ACHN (cell line): Measurements from ENCODE around the gene STAG1.

Experiments
- DNase-seq: peaks from one replicate; pipeline ENCODE4 v3.0.0-alpha.2; 2015
- in situ Hi-C: cut with HindIII; loops from 2 replicates; pipeline ENCODE4 v1.10.0; 2017; ENCODE audit warnings: low sequenced_read_pairs, low pct_ligation_motif_present, low pct_unique_long_range_greater_than_20kb

STAG1 gene

GRCh38 chr3:136334209-136334608 lies 418.0 kb downstream of the STAG1 start:
- DNase-seq = no peak
- in situ Hi-C loops = no loop called here

GRCh38 chr3:136332776-136333175 lies 419.4 kb downstream of the STAG1 start:
- in situ Hi-C loops = no loop called here
- DNase-seq = peak; percentile 26

- in situ Hi-C loops = no loop called here
Measured at GRCh38 chr3:136332302-136332701, 419.9 kb downstream of the STAG1 start.

GRCh38 chr3:136330900-136331299 lies 421.3 kb downstream of the STAG1 start:
- in situ Hi-C loops = no loop called here

More at GRCh38 chr3:136332302-136332701, 419.9 kb downstream of the STAG1 start:
- no peak for DNase-seq

GRCh38 chr3:136329593-136329992 lies 422.6 kb downstream of the STAG1 start:
- in situ Hi-C loops = no loop called here
- DNase-seq = no peak

More at GRCh38 chr3:136330900-136331299, 421.3 kb downstream of the STAG1 start:
- no peak for DNase-seq

GRCh38 chr3:136327671-136328070 lies 424.5 kb downstream of the STAG1 start:
- in situ Hi-C loops = no loop called here
- no peak for DNase-seq

GRCh38 chr3:136326316-136326715 lies 425.9 kb downstream of the STAG1 start:
- in situ Hi-C loops = no loop called here
- no peak for DNase-seq

GRCh38 chr3:136311968-136312367 lies 440.2 kb downstream of the STAG1 start:
- DNase-seq = no peak
- in situ Hi-C loops = no loop called here

GRCh38 chr3:136311261-136311660 lies 440.9 kb downstream of the STAG1 start:
- in situ Hi-C loops = no loop called here
- no peak for DNase-seq

- DNase-seq = no peak
- in situ Hi-C loops = no loop called here
Measured at GRCh38 chr3:136305879-136306278, 446.3 kb downstream of the STAG1 start.

GRCh38 chr3:136300444-136300843 lies 451.7 kb downstream of the STAG1 start:
- DNase-seq = no peak
- in situ Hi-C loops = no loop called here

- in situ Hi-C loops = no loop called here
- no peak for DNase-seq
Measured at GRCh38 chr3:136297826-136298225, 454.4 kb downstream of the STAG1 start.

GRCh38 chr3:136296960-136297359 lies 455.2 kb downstream of the STAG1 start:
- no peak for DNase-seq

GRCh38 chr3:136294176-136294575 lies 458.0 kb downstream of the STAG1 start:
- DNase-seq = no peak
- in situ Hi-C loops = no loop called here

More at GRCh38 chr3:136296960-136297359, 455.2 kb downstream of the STAG1 start:
- in situ Hi-C loops = no loop called here

GRCh38 chr3:136293279-136293678 lies 458.9 kb downstream of the STAG1 start:
- in situ Hi-C loops = no loop called here
- DNase-seq = no peak

GRCh38 chr3:136292500-136292899 lies 459.7 kb downstream of the STAG1 start:
- DNase-seq = no peak
- in situ Hi-C loops = no loop called here

- no peak for DNase-seq
- in situ Hi-C loops = no loop called here
Measured at GRCh38 chr3:136291302-136291701, 460.9 kb downstream of the STAG1 start.
